HepG2 (cell line): ENCODE results near the gene CUL9. TPM values are rescaled to one million over a fixed set of nuclear protein-coding genes. Genes with fewer than 3 reads are reported as not detected.

Experiments used
- JUNB ChIP-seq: sonication (generic); formaldehyde crosslinking; IDR thresholded peaks from 2 replicates; pipeline ENCODE4 v1.8.0; 2022; ENCODE audit warnings: missing genetic modification reagents, mild to moderate bottlenecking, borderline replicate concordance
- KMT2A ChIP-seq: sonication (generic); formaldehyde crosslinking; IDR thresholded peaks from 2 replicates; pipeline ENCODE4 v1.4.0; 2020; ENCODE audit warnings: missing genetic modification reagents
- MATR3 ChIP-seq: sonication (generic); formaldehyde crosslinking; IDR thresholded peaks from 2 replicates; pipeline ENCODE4 v1.4.0; 2020; ENCODE audit warnings: missing genetic modification reagents
- MEF2D ChIP-seq: sonication (generic); formaldehyde crosslinking; IDR thresholded peaks from 2 replicates; pipeline ENCODE4 v1.5.1; 2020; ENCODE audit warnings: mild to moderate bottlenecking, missing genetic modification reagents
- POLR2AphosphoS2 ChIP-seq: IDR thresholded peaks from 2 replicates; pipeline ENCODE4 v1.6.1; 2011; ENCODE audit warnings: low read depth, low read length, improper control_type of control experiment
- REPIN1 ChIP-seq: sonication (generic); formaldehyde crosslinking; IDR thresholded peaks from 2 replicates; pipeline ENCODE4 v1.8.0; 2022; ENCODE audit warnings: missing genetic modification reagents, low read depth, mild to moderate bottlenecking, borderline replicate concordance
- SIN3A ChIP-seq: IDR thresholded peaks from 2 replicates; pipeline ENCODE4 v1.6.1; 2011; ENCODE audit warnings: low read depth, mild to moderate bottlenecking, control low read depth, low read length, borderline replicate concordance
- SIX1 ChIP-seq: sonication (generic); formaldehyde crosslinking; IDR thresholded peaks from 2 replicates; pipeline ENCODE4 v1.4.0; 2020; ENCODE audit warnings: missing genetic modification reagents, borderline replicate concordance
- ZBTB21 ChIP-seq: sonication (generic); formaldehyde crosslinking; IDR thresholded peaks from 2 replicates; pipeline ENCODE4 v1.4.0; 2020; ENCODE audit warnings: missing genetic modification reagents
- ZEB1 ChIP-seq: IDR thresholded peaks from 2 replicates; pipeline ENCODE4 v1.6.1; 2012; ENCODE audit warnings: mild to moderate bottlenecking, low read depth, inconsistent platforms; ENCODE audit not compliant: insufficient replicate concordance
- ZFYVE20 ChIP-seq: sonication (generic); formaldehyde crosslinking; IDR thresholded peaks from 2 replicates; pipeline ENCODE4 v1.8.0; 2023; ENCODE audit warnings: low read depth, mild to moderate bottlenecking, moderate library complexity, missing genetic modification reagents, borderline replicate concordance
- ZNF143 ChIP-seq: sonication (generic); formaldehyde crosslinking; IDR thresholded peaks from 2 replicates; pipeline ENCODE4 v1.4.0; 2020; ENCODE audit warnings: missing genetic modification reagents
- ZNF292 ChIP-seq: sonication (generic); formaldehyde crosslinking; IDR thresholded peaks from 2 replicates; pipeline ENCODE4 v1.8.1; 2022; ENCODE audit warnings: mild to moderate bottlenecking, low read depth, missing genetic modification reagents, borderline replicate concordance
- ZNF382 ChIP-seq: sonication (generic); formaldehyde crosslinking; IDR thresholded peaks from 2 replicates; pipeline ENCODE4 v1.5.0; 2020; ENCODE audit warnings: missing genetic modification reagents, mild to moderate bottlenecking, borderline replicate concordance
- polyA plus RNA-seq, 8 experiments: library from polyadenylated mRNA; depleted of rRNA in 3 of 8; stranded (reverse) in 7 of 8; unstranded in 1 of 8; fragments of >200 nt; fragmentation: Illumina TruSeq in 4 of 8; extraction: Trizol in 4 of 8; gene quantifications; 2 replicates each; pipeline versions ENCODE4 v1.2.1 to v1.2.3, GENCODE V29; 2011 to 2016; ENCODE audit warnings: low read depth in 4 of 8, missing spikeins in 1 of 8, mixed read lengths in 1 of 8; ENCODE audit not compliant: insufficient read depth in 1 of 8
- total RNA-seq, 5 experiments: library from RNA; depleted of rRNA; stranded (reverse); fragments of >200 nt; fragmentation: Illumina TruSeq; extraction: Trizol; gene quantifications; 2 replicates each; pipeline ENCODE4 v1.2.3, GENCODE V29; 2016; ENCODE audit warnings: low read depth in 1 of 5
- TF ChIP-seq, protein P1 (sequence below), 2 experiments: sonication (generic) in 1 of 2; formaldehyde crosslinking in 1 of 2; IDR thresholded peaks; 2 replicates each; pipeline versions ENCODE4 v1.6.1 to v1.9.0; 2014 to 2022; ENCODE audit warnings: antibody characterized with exemption in 1 of 2, borderline replicate concordance in 1 of 2, inconsistent platforms in 1 of 2, low read depth in 1 of 2, missing genetic modification reagents in 1 of 2
- TF ChIP-seq, protein P2 (sequence below): sonication (generic); formaldehyde crosslinking; IDR thresholded peaks from 2 replicates; pipeline ENCODE4 v1.8.0; 2023; ENCODE audit warnings: mild to moderate bottlenecking, missing genetic modification reagents
- TF ChIP-seq, protein P3 (sequence below): IDR thresholded peaks from 2 replicates; pipeline ENCODE4 v1.4.0; 2020; ENCODE audit warnings: mild to moderate bottlenecking, missing genetic modification reagents

Gene CUL9
- total and polyA plus RNA-seq, 2 of the 13 experiments (the other 11 are each of a cell fraction or from before 2014, with no cell fraction given) = 11.4 to 13.7 TPM

DNA sequence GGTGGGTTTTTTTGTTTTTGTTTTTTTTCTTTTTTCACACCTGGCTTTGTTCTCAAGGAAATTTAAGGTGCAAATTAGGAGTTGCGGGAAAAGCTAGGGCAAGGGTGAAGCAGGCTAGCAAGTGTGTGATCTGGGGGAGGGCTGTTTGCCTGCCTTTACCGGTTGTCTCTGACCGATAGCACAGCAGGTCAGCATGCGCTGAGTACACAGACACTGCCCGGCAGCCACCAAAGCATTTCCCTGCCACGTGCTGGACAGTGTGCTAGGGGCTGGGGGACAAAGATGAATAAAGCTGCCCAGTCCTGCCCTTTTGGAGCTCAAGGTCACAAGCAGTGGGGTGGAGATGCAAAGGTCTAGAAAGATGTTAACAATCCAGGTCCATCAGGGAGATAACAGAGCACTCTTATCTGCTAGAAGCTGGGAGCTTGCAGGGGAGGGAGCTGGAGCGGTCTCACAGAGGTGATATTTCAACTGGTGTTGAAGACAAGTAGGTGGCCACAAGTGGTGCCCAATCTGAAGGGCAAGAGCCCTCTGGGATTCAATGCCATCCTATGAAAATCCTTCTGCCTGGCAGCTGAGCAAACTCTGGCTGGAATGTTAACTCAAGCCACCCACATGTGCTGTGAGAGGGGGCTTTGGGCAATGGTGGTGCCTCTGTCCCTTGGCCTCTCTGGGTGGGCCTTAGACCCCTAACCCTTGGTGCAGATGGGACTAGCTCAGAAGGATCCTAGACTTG is 85.8 kb downstream of the CUL9 start (continued):
- TF ChIP-seq, protein P1, sequence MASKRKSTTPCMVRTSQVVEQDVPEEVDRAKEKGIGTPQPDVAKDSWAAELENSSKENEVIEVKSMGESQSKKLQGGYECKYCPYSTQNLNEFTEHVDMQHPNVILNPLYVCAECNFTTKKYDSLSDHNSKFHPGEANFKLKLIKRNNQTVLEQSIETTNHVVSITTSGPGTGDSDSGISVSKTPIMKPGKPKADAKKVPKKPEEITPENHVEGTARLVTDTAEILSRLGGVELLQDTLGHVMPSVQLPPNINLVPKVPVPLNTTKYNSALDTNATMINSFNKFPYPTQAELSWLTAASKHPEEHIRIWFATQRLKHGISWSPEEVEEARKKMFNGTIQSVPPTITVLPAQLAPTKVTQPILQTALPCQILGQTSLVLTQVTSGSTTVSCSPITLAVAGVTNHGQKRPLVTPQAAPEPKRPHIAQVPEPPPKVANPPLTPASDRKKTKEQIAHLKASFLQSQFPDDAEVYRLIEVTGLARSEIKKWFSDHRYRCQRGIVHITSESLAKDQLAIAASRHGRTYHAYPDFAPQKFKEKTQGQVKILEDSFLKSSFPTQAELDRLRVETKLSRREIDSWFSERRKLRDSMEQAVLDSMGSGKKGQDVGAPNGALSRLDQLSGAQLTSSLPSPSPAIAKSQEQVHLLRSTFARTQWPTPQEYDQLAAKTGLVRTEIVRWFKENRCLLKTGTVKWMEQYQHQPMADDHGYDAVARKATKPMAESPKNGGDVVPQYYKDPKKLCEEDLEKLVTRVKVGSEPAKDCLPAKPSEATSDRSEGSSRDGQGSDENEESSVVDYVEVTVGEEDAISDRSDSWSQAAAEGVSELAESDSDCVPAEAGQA (IDR thresholded peaks at IDR 0.05; ENCODE audit: low read depth) = peak; percentile 88
- TF ChIP-seq, protein P1 (CRISPR knock-in tag; IDR thresholded peaks at IDR 0.05; ENCODE audit: borderline replicate concordance) = peak; percentile 76; the same call in 1 of the 2 replicates
- TF ChIP-seq, protein P2, sequence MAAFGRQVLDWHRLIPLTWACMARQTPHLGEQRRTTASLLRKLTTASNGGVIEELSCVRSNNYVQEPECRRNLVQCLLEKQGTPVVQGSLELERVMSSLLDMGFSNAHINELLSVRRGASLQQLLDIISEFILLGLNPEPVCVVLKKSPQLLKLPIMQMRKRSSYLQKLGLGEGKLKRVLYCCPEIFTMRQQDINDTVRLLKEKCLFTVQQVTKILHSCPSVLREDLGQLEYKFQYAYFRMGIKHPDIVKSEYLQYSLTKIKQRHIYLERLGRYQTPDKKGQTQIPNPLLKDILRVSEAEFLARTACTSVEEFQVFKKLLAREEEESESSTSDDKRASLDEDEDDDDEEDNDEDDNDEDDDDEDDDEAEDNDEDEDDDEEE (CRISPR knock-in tag) = peak; percentile 81; the same call in 1 of the 2 replicates
- TF ChIP-seq REPIN1 (CRISPR knock-in tag) (peak; percentile 100), JUNB (peak; percentile 94), ZFYVE20 (CRISPR knock-in tag) (peak; percentile 83), KMT2A (peak; percentile 85), ZEB1 (no peak), MATR3 (CRISPR knock-in tag) (no peak), POLR2AphosphoS2 (no peak), ZNF143 (CRISPR knock-in tag) (no peak; the same call in none of the 2 replicates), ZNF292 (peak; percentile 100), MEF2D (peak; percentile 99), SIX1 (CRISPR knock-in tag) (peak; percentile 92), ZNF382 (CRISPR knock-in tag) (no peak), SIN3A (0 out of 2 replicates have a peak, but pooled peaks have one; percentile 58), ZBTB21 (CRISPR knock-in tag) (peak; percentile 51; the same call in 1 of the 2 replicates)
- TF ChIP-seq, protein P3, sequence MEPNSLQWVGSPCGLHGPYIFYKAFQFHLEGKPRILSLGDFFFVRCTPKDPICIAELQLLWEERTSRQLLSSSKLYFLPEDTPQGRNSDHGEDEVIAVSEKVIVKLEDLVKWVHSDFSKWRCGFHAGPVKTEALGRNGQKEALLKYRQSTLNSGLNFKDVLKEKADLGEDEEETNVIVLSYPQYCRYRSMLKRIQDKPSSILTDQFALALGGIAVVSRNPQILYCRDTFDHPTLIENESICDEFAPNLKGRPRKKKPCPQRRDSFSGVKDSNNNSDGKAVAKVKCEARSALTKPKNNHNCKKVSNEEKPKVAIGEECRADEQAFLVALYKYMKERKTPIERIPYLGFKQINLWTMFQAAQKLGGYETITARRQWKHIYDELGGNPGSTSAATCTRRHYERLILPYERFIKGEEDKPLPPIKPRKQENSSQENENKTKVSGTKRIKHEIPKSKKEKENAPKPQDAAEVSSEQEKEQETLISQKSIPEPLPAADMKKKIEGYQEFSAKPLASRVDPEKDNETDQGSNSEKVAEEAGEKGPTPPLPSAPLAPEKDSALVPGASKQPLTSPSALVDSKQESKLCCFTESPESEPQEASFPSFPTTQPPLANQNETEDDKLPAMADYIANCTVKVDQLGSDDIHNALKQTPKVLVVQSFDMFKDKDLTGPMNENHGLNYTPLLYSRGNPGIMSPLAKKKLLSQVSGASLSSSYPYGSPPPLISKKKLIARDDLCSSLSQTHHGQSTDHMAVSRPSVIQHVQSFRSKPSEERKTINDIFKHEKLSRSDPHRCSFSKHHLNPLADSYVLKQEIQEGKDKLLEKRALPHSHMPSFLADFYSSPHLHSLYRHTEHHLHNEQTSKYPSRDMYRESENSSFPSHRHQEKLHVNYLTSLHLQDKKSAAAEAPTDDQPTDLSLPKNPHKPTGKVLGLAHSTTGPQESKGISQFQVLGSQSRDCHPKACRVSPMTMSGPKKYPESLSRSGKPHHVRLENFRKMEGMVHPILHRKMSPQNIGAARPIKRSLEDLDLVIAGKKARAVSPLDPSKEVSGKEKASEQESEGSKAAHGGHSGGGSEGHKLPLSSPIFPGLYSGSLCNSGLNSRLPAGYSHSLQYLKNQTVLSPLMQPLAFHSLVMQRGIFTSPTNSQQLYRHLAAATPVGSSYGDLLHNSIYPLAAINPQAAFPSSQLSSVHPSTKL (CRISPR knock-in tag) = peak; percentile 100
